H1 (cell line): ENCODE data around the gene NTN4.

Source experiments
- CTCF ChIP-seq, 3 experiments: IDR thresholded peaks; 1 replicate in 2 of 3; 2 replicates in 1 of 3; pipeline versions ENCODE4 v1.5.1 to v1.6.1; 2011; ENCODE audit warnings: low read length in 3 of 3, mild to moderate bottlenecking in 3 of 3, inconsistent platforms in 2 of 3, low read depth in 1 of 3, moderate library complexity in 1 of 3; ENCODE audit not compliant: insufficient read depth in 1 of 3; ENCODE audit errors: control extremely low read depth in 1 of 3
- E2F6 ChIP-seq: IDR thresholded peaks from 2 replicates; pipeline ENCODE4 v1.6.1; 2012; ENCODE audit warnings: inconsistent platforms
- EGR1 ChIP-seq: IDR thresholded peaks from 2 replicates; pipeline ENCODE4 v1.6.1; 2011; ENCODE audit warnings: low read depth, low read length, borderline replicate concordance
- FOSL1 ChIP-seq: IDR thresholded peaks from 2 replicates; pipeline ENCODE4 v1.6.1; 2011; ENCODE audit warnings: mild to moderate bottlenecking, low read depth, low read length, moderate library complexity; ENCODE audit not compliant: insufficient read depth
- KDM5A ChIP-seq: fragments of 200-600 bp; IDR thresholded peaks from 2 replicates; pipeline ENCODE4 v1.7.1; 2012; ENCODE audit warnings: mild to moderate bottlenecking, low read length, inconsistent platforms, mixed read lengths
- POLR2A ChIP-seq, 2 experiments: IDR thresholded peaks; 1 replicate in 1 of 2; 2 replicates in 1 of 2; pipeline ENCODE4 v1.6.1; 2011; ENCODE audit warnings: low read depth in 2 of 2, low read length in 2 of 2, mild to moderate bottlenecking in 2 of 2; ENCODE audit errors: control extremely low read depth in 1 of 2
- POLR2AphosphoS5 ChIP-seq: IDR thresholded peaks from 2 replicates; pipeline ENCODE4 v1.6.1; 2011; ENCODE audit warnings: low read depth, low read length
- RFX5 ChIP-seq: IDR thresholded peaks from 2 replicates; pipeline ENCODE4 v1.6.1; 2011; ENCODE audit warnings: low read depth, low read length, improper control_type of control experiment, borderline replicate concordance
- SUZ12 ChIP-seq: fragments of 200-600 bp; sonication (generic); IDR thresholded peaks from 2 replicates; pipeline ENCODE4 v1.6.1; 2012; ENCODE audit warnings: mild to moderate bottlenecking, inconsistent platforms, low read length, moderate library complexity, mixed read lengths

GRCh38 chr12:95624589-95624988, 166.0 kb downstream of the NTN4 start:
- TF ChIP-seq EGR1: no peak
- no peak for TF ChIP-seq CTCF (IDR thresholded peaks at IDR 0.05; ENCODE audit: control extremely low read depth in 1 of 3, insufficient read depth in 1 of 3, low read depth in 1 of 3, low read length in 3 of 3)
- no peak for TF ChIP-seq E2F6
- no peak for TF ChIP-seq KDM5A
- no peak for TF ChIP-seq POLR2A (IDR thresholded peaks at IDR 0.05; ENCODE audit: control extremely low read depth in 1 of 2, low read depth in 2 of 2, low read length in 2 of 2)
- TF ChIP-seq RFX5: no peak
- no peak for TF ChIP-seq POLR2AphosphoS5
- no peak for TF ChIP-seq FOSL1
- no peak for TF ChIP-seq SUZ12
